ENCODE measurements around the gene SLC13A4. TPM values are rescaled to one million over a fixed set of nuclear protein-coding genes. Genes with fewer than 3 reads are reported as not detected.

Gene SLC13A4
- total and polyA plus RNA-seq, 2 of the 4 experiments (the other 2 are of a cell fraction), result 0.10 TPM; not detected in 1

DNA sequence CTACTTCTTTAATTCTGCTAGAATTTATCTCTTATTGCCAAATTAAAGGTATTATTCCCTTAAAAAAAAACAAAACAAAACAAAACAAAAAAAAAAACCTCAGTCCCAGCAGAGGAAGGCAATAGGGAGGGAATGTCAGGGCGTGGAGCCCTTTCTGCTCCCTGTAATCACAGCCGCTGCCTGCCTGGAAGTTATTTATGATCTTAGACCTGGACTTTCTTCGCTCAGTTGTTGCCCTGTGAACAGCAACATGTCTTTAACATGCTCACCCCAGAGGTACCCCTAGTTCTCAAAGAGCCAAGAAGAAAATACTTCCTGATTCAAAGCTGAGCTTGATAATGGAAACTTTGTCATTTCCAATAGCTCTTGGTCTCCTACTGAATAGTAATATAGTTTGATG, 12.9 kb upstream of the SLC13A4 start:
- Histone ChIP-seq H3K4me2 (ENCODE audit: low read depth, low read length) (no peak overlapping the region), H3K4me3 (ENCODE audit: insufficient read depth, low read depth, low read length) (no peak overlapping the region), H4K91ac (ENCODE audit: insufficient read depth, low read depth, low read length) (no peak overlapping the region), H4K20me1 (ENCODE audit: insufficient read depth, low read length) (no peaks in the 10 kb centered on the region), H2BK5ac (ENCODE audit: low read depth, low read length, poor library complexity, severe bottlenecking) (no peak overlapping the region), H3K4ac (ENCODE audit: low read depth, low read length) (no peak overlapping the region), H3K9me3 (ENCODE audit: control insufficient read depth, insufficient read depth, low read length) (no peaks in the 10 kb centered on the region), H3K27ac (ENCODE audit: insufficient read depth, low read length) (no peak overlapping the region), H2BK120ac (ENCODE audit: low read depth, low read length) (no peak overlapping the region), H3K23ac (ENCODE audit: low read depth, low read length) (no peak overlapping the region), H3K9me1 (ENCODE audit: insufficient read depth, low read length) (peaks cover 15% of the 10 kb centered on the region), H3K56ac (ENCODE audit: extremely low read depth, insufficient read depth, low read length) (no peak overlapping the region), H3K36me3 (ENCODE audit: control insufficient read depth, insufficient read depth, low read length) (no peaks in the 10 kb centered on the region), H2AK5ac (ENCODE audit: low read depth, low read length) (no peak overlapping the region), H4K5ac (ENCODE audit: low read depth, low read length) (no peak overlapping the region), H3K79me1 (ENCODE audit: low read depth in 1 of 2, low read length in 2 of 2) (peaks cover 0 to 2% of the 10 kb centered on the region in 2 experiments; a peak in 1 of 4 replicates), H3K27me3 (ENCODE audit: control insufficient read depth, insufficient read depth, low read length) (no peaks in the 10 kb centered on the region), H2BK15ac (ENCODE audit: low read depth, low read length) (no peak overlapping the region), H2AFZ (replicated peaks; ENCODE audit: low read length, poor library complexity) (no peak overlapping the region), H3K4me1 (ENCODE audit: control insufficient read depth, insufficient read depth, low read length) (peaks cover 14% of the 10 kb centered on the region), H2AK9ac (replicated peaks; ENCODE audit: low read depth, low read length, poor library complexity) (no peak overlapping the region), H2BK20ac (ENCODE audit: low read depth, low read length) (no peak overlapping the region), H4K8ac (ENCODE audit: low read depth in 2 of 2, low read length in 2 of 2) (no peak overlapping the region), H3K9ac (ENCODE audit: low read depth, low read length) (no peak overlapping the region), H3K18ac (ENCODE audit: low read depth, low read length) (no peak overlapping the region), H3K14ac (replicated peaks; ENCODE audit: low read depth, low read length) (no peak overlapping the region)
- POLR2A ChIA-PET (ENCODE audit: unreplicated experiment), result no interaction called here
- TF ChIP-seq MAFK (IDR thresholded peaks at IDR 0.05; ENCODE audit: low read depth, low read length) (no peak), RAD21 (IDR thresholded peaks at IDR 0.05; ENCODE audit: low read length) (no peak), BHLHE40 (IDR thresholded peaks at IDR 0.05; ENCODE audit: low read depth, low read length) (no peak), CEBPB (IDR thresholded peaks at IDR 0.05; ENCODE audit: low read depth, low read length) (no peak), MXI1 (IDR thresholded peaks at IDR 0.05; ENCODE audit: borderline replicate concordance, low read depth, low read length) (no peak), MAZ (IDR thresholded peaks at IDR 0.05; ENCODE audit: borderline replicate concordance, low read depth, low read length) (no peak), FOS (IDR thresholded peaks at IDR 0.05; ENCODE audit: low read depth, low read length) (no peak), RFX5 (IDR thresholded peaks at IDR 0.05; ENCODE audit: low read depth, low read length) (no peak), POLR2A (IDR thresholded peaks at IDR 0.05; ENCODE audit: low read depth, low read length) (no peak), RCOR1 (IDR thresholded peaks at IDR 0.05; ENCODE audit: insufficient replicate concordance, low read length) (no peak), SMC3 (IDR thresholded peaks at IDR 0.05; ENCODE audit: low read depth, low read length) (no peak), CHD1 (IDR thresholded peaks at IDR 0.05; ENCODE audit: low read depth, low read length) (no peak), NFE2L2 (IDR thresholded peaks at IDR 0.05; ENCODE audit: low read depth, low read length) (no peak)
- TF ChIP-seq, protein P1, sequence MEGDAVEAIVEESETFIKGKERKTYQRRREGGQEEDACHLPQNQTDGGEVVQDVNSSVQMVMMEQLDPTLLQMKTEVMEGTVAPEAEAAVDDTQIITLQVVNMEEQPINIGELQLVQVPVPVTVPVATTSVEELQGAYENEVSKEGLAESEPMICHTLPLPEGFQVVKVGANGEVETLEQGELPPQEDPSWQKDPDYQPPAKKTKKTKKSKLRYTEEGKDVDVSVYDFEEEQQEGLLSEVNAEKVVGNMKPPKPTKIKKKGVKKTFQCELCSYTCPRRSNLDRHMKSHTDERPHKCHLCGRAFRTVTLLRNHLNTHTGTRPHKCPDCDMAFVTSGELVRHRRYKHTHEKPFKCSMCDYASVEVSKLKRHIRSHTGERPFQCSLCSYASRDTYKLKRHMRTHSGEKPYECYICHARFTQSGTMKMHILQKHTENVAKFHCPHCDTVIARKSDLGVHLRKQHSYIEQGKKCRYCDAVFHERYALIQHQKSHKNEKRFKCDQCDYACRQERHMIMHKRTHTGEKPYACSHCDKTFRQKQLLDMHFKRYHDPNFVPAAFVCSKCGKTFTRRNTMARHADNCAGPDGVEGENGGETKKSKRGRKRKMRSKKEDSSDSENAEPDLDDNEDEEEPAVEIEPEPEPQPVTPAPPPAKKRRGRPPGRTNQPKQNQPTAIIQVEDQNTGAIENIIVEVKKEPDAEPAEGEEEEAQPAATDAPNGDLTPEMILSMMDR (conservative IDR thresholded peaks at IDR 0.05; ENCODE audit: low read depth, low read length), result no peak
- TF ChIP-seq, protein P2, sequence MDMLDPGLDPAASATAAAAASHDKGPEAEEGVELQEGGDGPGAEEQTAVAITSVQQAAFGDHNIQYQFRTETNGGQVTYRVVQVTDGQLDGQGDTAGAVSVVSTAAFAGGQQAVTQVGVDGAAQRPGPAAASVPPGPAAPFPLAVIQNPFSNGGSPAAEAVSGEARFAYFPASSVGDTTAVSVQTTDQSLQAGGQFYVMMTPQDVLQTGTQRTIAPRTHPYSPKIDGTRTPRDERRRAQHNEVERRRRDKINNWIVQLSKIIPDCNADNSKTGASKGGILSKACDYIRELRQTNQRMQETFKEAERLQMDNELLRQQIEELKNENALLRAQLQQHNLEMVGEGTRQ (IDR thresholded peaks at IDR 0.05; ENCODE audit: low read depth, low read length), result no peak
- TF ChIP-seq, protein P3, sequence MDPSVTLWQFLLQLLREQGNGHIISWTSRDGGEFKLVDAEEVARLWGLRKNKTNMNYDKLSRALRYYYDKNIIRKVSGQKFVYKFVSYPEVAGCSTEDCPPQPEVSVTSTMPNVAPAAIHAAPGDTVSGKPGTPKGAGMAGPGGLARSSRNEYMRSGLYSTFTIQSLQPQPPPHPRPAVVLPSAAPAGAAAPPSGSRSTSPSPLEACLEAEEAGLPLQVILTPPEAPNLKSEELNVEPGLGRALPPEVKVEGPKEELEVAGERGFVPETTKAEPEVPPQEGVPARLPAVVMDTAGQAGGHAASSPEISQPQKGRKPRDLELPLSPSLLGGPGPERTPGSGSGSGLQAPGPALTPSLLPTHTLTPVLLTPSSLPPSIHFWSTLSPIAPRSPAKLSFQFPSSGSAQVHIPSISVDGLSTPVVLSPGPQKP (IDR thresholded peaks at IDR 0.05; ENCODE audit: borderline replicate concordance, low read depth, low read length), result no peak
- BruUV-seq (replicated peaks), result no TSS peak
- CTCF ChIA-PET, result no interaction called here
- no peak for ATAC-seq (ENCODE audit: low read depth)
- intact Hi-C loops (cut with micrococcal nuclease), result no loop called here
- WGBS, 2 experiments (ENCODE audit: extremely low coverage in 2 of 2, insufficient read length in 1 of 2), result no CpG with 5 or more reads among the region's 3 CpGs
- DNase-seq, result no peak
- dilution Hi-C loops (cut with HindIII; ENCODE audit: low sequenced_read_pairs, unreplicated experiment), result no loop called here
- in situ Hi-C loops (cut with MboI; ENCODE audit: low sequenced_read_pairs), result no loop called here

Measured in IMR-90 (cell line).